Measurements from ENCODE around the gene DUS1L. TPM values are rescaled to one million over a fixed set of nuclear protein-coding genes. Genes with fewer than 3 reads are reported as not detected.
A peak's percentile ranks its signal among the peaks of the same experiment; 100 is the strongest.

Gene DUS1L
- total and polyA plus RNA-seq, 5 donors = 51.3 to 82.1 (median 60.0) TPM

DNA sequence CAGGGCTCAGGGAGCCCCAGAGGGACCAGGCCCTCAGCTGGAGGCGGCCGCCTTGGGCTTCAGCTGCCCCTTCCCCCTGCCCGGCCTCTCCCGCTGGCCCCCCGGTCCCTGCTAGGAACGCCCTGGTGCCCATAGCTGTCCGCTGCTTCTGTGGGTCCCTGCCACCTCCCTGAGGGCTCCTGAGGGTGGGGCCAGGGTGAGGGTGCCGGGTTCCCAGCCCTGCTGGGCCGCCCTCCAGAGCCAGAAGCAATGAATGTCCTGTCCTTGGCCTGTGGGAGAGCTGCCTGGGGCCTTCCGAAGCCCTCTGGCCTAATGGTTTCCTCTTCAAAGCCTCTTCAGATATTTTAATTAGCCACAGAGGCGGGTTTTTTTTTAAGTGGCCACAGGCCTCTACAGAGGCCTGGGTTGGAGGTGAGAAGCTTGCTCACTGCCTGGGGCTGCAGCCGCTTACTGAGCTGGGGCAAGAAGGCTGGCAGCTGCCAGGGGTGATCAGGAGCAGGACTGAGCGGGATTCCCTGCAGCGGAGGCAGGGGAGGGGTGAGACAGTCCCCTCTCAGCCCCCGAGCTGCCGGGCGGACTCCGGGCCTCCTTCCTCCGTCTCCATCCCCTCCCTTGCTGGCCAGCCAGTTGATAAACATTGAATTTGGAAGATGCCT lies 52.8 kb downstream of the DUS1L start:
- Histone ChIP-seq H3K4me1 (ENCODE audit: control insufficient read depth, insufficient read depth, low read length) (peaks cover 2% of the 10 kb centered on the region), H3K27ac (ENCODE audit: low read length) (peak overlapping the region; percentile 16), H3K27me3 (ENCODE audit: control insufficient read depth, insufficient read depth) (no peaks in the 10 kb centered on the region), H3K9me3 (ENCODE audit: control insufficient read depth, low read length) (no peaks in the 10 kb centered on the region), H3K4me3 (ENCODE audit: low read length) (no peak overlapping the region)
- intact Hi-C loops (cut with DNase I) = no loop called here
- ATAC-seq = no peak
- DNase-seq = no peak
- 83% methylated on average over 19 of the region's 19 CpGs for WGBS

DNA sequence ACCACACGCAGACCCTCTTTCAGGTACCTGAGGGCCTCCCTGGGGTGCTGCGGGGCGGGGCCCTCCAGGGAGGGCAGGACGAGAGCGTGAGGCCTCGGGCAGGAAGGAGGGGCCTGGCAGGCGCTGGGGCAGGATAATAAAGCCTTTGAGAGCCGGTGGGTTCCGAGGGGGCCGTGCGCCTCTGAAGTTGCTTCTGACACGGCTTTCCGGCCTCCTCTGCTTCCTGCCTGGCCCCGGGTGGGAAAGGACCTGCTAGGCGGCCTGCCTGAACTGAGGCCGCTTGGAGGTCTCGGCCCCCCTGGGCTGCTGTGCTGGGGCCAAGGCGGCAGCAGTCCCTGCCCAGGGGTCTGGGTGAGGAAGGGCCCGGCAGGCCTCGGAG lies 53.4 kb downstream of the DUS1L start:
- Histone ChIP-seq H3K9me3 (ENCODE audit: control insufficient read depth, low read length) (no peaks in the 10 kb centered on the region), H3K4me3 (ENCODE audit: low read length) (no peak overlapping the region), H3K27me3 (ENCODE audit: control insufficient read depth, insufficient read depth) (no peaks in the 10 kb centered on the region), H3K4me1 (ENCODE audit: control insufficient read depth, insufficient read depth, low read length) (peaks cover 2% of the 10 kb centered on the region), H3K27ac (ENCODE audit: low read length) (no peak overlapping the region)
- WGBS = 72% methylated on average over 20 of the region's 20 CpGs
- DNase-seq = no peak
- intact Hi-C loops (cut with DNase I) = no loop called here
- ATAC-seq = no peak

DNA sequence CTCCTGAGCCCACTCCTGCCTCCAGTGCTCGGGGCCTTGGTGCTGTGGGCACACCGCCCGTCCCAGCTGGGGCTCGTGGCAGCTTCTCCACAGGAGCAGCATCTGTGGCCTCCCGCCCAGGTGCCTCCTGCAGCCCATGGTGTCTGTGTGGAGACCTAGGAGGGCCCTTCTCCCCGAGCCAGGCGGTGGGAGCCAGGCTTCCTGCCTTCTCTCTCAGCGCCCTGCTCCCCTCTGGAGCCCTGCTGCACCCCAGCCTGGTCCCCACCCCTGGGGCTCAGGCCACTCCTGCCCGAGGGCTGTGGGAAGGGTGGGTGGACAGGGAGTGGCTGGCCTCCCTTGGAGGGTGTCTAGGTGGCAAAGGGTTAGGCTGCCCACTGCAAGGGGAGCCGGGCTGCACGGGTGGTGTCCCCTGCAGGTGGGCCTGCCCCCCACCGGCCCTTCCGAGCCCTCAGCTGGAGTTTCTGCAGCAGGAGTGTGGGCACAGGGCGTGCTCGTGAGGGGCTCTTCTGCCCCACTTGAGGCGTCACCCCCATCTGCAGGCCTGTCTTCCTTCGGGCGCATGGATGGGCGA lies 53.9 kb downstream of the DUS1L start:
- H3K4me3 ChIP-seq (ENCODE audit: low read length) = no peak overlapping the region
- intact Hi-C loops (cut with DNase I) = no loop called here
- WGBS = 93% methylated on average over 19 of the region's 19 CpGs
- DNase-seq = no peak
- no peaks in the 10 kb centered on the region for H3K9me3 ChIP-seq (ENCODE audit: control insufficient read depth, low read length)
- H3K4me1 ChIP-seq (ENCODE audit: control insufficient read depth, insufficient read depth, low read length) = peaks cover 2% of the 10 kb centered on the region
- no peak for ATAC-seq
- no peaks in the 10 kb centered on the region for H3K27me3 ChIP-seq (ENCODE audit: control insufficient read depth, insufficient read depth)
- H3K27ac ChIP-seq (ENCODE audit: low read length) = no peak overlapping the region

DNA sequence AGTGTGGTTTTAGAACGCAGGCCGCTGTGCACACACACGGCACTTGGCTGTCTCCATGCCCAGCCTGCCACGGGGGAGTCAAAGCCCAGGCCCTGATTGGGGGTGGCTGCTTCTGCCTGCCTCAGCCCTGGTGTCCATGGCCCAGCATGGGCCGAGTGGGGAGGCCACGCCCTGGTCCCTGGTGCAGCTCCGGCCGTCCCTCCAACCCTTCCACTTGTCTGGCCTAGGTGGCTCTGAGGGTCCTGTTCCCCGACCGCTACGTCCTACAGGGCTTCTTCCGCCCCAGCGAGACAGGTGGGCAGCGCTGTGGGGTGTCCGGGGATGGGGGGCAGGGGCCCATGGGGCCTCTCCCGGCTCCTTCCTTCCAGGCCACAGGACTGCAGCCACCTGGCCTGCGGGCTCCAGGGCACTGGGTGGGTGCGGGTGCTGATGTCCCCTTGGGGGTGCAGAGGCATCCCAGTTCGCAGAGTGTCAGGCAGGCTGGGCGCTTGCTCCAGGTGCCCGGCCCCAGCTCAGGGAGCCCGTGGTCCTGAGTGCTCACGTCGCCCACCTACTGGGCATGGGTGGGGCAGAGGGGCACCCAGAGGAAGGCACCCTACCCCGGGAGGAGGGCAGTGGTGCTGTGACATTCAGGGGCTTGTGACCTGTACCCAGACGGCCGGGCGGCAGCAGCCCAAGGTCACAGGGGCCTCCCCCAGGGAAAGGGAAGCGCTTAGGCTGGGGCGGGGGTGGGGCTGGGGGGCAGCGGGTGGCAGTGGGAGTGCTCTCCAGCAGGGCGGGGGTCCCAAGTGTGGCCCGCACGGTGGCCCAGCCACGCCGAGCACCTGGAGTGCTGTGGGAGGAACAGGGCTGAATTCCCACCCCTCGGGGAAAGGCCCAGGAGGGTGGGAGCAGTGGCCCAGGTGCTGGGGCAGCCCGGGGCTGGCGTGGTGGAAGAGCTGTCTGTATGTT lies 54.8 kb downstream of the DUS1L start:
- ATAC-seq = no peak
- H3K27me3 ChIP-seq (ENCODE audit: control insufficient read depth, insufficient read depth) = no peaks in the 10 kb centered on the region
- intact Hi-C loops (cut with DNase I) = no loop called here
- H3K27ac ChIP-seq (ENCODE audit: low read length) = no peak overlapping the region
- no peak for DNase-seq
- H3K4me1 ChIP-seq (ENCODE audit: control insufficient read depth, insufficient read depth, low read length) = peaks cover 2% of the 10 kb centered on the region
- no peak overlapping the region for H3K4me3 ChIP-seq (ENCODE audit: low read length)
- 95% methylated on average over 39 of the region's 39 CpGs for WGBS
- no peaks in the 10 kb centered on the region for H3K9me3 ChIP-seq (ENCODE audit: control insufficient read depth, low read length)

DNA sequence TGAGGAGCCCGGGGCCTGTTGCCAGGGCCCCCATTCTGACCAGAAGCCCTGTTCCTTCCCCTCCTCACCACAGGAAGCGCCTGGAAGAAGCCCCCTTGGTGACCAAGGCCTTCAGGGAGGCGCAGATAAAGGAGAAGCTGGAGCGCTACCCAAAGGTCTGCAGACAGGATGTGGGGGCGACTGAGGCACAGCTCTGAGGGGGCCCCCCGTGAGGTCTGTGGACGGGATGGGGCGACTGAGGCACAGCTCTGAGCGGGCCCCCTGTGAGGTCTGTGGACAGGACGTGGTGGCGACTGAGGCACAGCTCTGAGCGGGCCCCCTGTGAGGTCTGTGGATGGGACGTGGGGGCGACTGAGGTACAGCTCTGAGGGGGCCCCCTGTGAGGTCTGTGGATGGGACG lies 56.2 kb downstream of the DUS1L start:
- peaks cover 2% of the 10 kb centered on the region for H3K4me1 ChIP-seq (ENCODE audit: control insufficient read depth, insufficient read depth, low read length)
- no peaks in the 10 kb centered on the region for H3K9me3 ChIP-seq (ENCODE audit: control insufficient read depth, low read length)
- intact Hi-C loops (cut with DNase I) = no loop called here
- WGBS = 92% methylated on average over 15 of the region's 15 CpGs
- ATAC-seq (no peak), DNase-seq (no peak)
- no peak overlapping the region for H3K27ac ChIP-seq (ENCODE audit: low read length)
- H3K4me3 ChIP-seq (ENCODE audit: low read length) = no peak overlapping the region
- H3K27me3 ChIP-seq (ENCODE audit: control insufficient read depth, insufficient read depth) = no peaks in the 10 kb centered on the region

DNA sequence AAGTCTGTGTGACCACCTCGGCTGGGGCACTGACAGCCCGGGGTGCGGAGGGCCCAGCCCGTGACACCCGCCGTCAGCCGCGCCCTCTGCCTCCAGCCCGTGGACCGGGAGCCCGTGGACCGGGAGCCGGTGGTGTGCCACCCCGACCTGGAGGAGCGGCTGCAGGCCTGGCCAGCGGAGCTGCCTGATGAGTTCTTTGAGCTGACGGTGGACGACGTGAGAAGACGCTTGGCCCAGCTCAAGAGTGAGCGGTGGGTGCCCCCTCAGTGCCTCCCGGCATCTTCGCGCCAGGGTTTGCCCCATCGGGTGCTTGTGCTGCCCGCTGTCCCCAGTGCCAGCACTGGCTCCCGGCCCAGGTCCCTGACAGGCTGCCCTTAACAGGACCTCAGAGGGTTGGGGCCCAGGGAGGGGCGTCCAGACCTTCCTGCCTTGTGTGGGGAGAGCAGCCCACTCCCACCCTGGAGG lies 56.6 kb downstream of the DUS1L start:
- Histone ChIP-seq H3K27me3 (ENCODE audit: control insufficient read depth, insufficient read depth) (no peaks in the 10 kb centered on the region), H3K4me1 (ENCODE audit: control insufficient read depth, insufficient read depth, low read length) (peaks cover under 1% of the 10 kb centered on the region), H3K9me3 (ENCODE audit: control insufficient read depth, low read length) (no peaks in the 10 kb centered on the region), H3K4me3 (ENCODE audit: low read length) (no peak overlapping the region), H3K27ac (ENCODE audit: low read length) (no peak overlapping the region)
- ATAC-seq = no peak
- WGBS = 92% methylated on average over 28 of the region's 28 CpGs
- DNase-seq = no peak
- intact Hi-C loops (cut with DNase I) = no loop called here

DNA sequence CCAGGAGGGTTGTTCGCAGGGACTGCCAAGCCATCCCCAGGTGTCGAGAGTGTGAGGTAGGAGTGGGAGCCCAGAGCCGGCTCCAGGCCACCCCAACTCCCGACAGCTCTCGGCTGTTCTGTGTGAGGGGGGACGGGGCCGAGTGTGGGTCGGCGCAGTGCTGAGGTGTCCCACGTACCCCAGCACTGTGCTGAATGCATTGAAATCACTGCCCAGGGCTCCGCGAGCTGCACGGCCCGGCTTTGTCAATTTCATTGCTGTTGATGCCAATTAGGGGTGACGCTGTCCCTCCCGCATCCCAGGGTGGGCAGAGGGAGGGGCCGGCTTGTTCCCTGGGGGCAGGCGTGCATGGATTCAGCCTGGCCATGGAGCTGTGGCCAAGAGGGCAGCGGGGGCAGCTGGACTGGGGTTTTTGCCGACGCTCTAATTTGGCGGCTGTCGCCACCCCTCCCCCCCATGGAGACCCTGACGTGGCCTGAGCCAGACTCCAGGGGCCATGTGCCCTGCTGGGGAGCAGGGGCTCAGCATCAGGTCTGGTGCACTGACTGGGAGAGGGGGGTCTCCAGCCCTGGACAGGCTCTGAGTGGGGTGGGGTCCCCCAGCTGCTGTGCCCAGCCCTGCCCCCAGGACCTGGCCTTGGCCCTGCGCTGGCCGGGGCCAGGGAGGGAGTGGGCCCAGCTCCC lies 57.2 kb downstream of the DUS1L start:
- intact Hi-C loops (cut with DNase I) = no loop called here
- H3K9me3 ChIP-seq (ENCODE audit: control insufficient read depth, low read length) = no peaks in the 10 kb centered on the region
- WGBS = 82% methylated on average over 26 of the region's 26 CpGs
- H3K27me3 ChIP-seq (ENCODE audit: control insufficient read depth, insufficient read depth) = no peaks in the 10 kb centered on the region
- no peak overlapping the region for H3K27ac ChIP-seq (ENCODE audit: low read length)
- no peak overlapping the region for H3K4me3 ChIP-seq (ENCODE audit: low read length)
- no peak for ATAC-seq
- no peak for DNase-seq
- H3K4me1 ChIP-seq (ENCODE audit: control insufficient read depth, insufficient read depth, low read length) = no peaks in the 10 kb centered on the region

Other genes starting within 250 kb of the DUS1L start
- 100 to 1,000 TPM in 2 of 4 donors, 10 to 100 TPM in 2; 88.1 to 120 (median 96.5) TPM for gene MCRIP1, start 232.5 kb downstream of the DUS1L start, total RNA-seq
- 146 TPM for gene MCRIP1, start 232.5 kb downstream of the DUS1L start, polyA plus RNA-seq
- gene PPP1R27, start 230.8 kb downstream of the DUS1L start, total RNA-seq = under 1 TPM in 1 of 4 donors, not detected in 3; 0.85 TPM
- gene PPP1R27, start 230.8 kb downstream of the DUS1L start, polyA plus RNA-seq = not detected
- 100 to 1,000 TPM; 272 to 375 (median 350) TPM for gene P4HB, start 205.3 kb downstream of the DUS1L start, total RNA-seq
- 278 TPM for gene P4HB, start 205.3 kb downstream of the DUS1L start, polyA plus RNA-seq
- gene ARHGDIA, start 194.5 kb downstream of the DUS1L start, total RNA-seq = 100 to 1,000 TPM; 113 to 217 (median 142) TPM
- gene ARHGDIA, start 194.5 kb downstream of the DUS1L start, polyA plus RNA-seq = 101 TPM
- 10 to 100 TPM; 32.5 to 46.2 (median 39.1) TPM for gene ALYREF, start 174.2 kb downstream of the DUS1L start, total RNA-seq
- 18.9 TPM for gene ALYREF, start 174.2 kb downstream of the DUS1L start, polyA plus RNA-seq
- 100 to 1,000 TPM; 135 to 167 (median 148) TPM for gene ANAPC11, start 174.1 kb downstream of the DUS1L start, total RNA-seq
- gene ANAPC11, start 174.1 kb downstream of the DUS1L start, polyA plus RNA-seq = 338 TPM
- gene NPB, start 163.6 kb downstream of the DUS1L start, total RNA-seq = under 1 TPM; 0.14 to 0.53 (median 0.29) TPM
- gene NPB, start 163.6 kb downstream of the DUS1L start, polyA plus RNA-seq = 0.32 TPM
- 10 to 100 TPM; 16.7 to 24.8 (median 18.6) TPM for gene PCYT2, start 154.4 kb downstream of the DUS1L start, total RNA-seq
- gene PCYT2, start 154.4 kb downstream of the DUS1L start, polyA plus RNA-seq = 28.5 TPM
- 10 to 100 TPM in 1 of 4 donors, 1 to 10 TPM in 3; 7.6 to 10.1 (median 8.9) TPM for gene SIRT7, start 147.6 kb downstream of the DUS1L start, total RNA-seq
- 7.3 TPM for gene SIRT7, start 147.6 kb downstream of the DUS1L start, polyA plus RNA-seq
- 10 to 100 TPM; 16.6 to 28.9 (median 26.0) TPM for gene MAFG, start 138.1 kb downstream of the DUS1L start, total RNA-seq
- 18.4 TPM for gene MAFG, start 138.1 kb downstream of the DUS1L start, polyA plus RNA-seq
- gene PYCR1, start 128.5 kb downstream of the DUS1L start, total RNA-seq = 1 to 10 TPM; 2.7 to 8.5 (median 6.7) TPM
- 4.3 TPM for gene PYCR1, start 128.5 kb downstream of the DUS1L start, polyA plus RNA-seq
- 1 to 10 TPM in 2 of 4 donors, under 1 TPM in 1, not detected in 1; 0.51 to 1.9 (median 1.4) TPM for gene MYADML2, start 118.6 kb downstream of the DUS1L start, total RNA-seq
- 1.2 TPM for gene MYADML2, start 118.6 kb downstream of the DUS1L start, polyA plus RNA-seq
- gene NOTUM, start 104.6 kb downstream of the DUS1L start, total RNA-seq = not detected
- 0.05 TPM for gene NOTUM, start 104.6 kb downstream of the DUS1L start, polyA plus RNA-seq
- gene ASPSCR1, start 88.2 kb downstream of the DUS1L start, total RNA-seq = 10 to 100 TPM; 16.6 to 28.9 (median 21.6) TPM
- 20.1 TPM for gene ASPSCR1, start 88.2 kb downstream of the DUS1L start, polyA plus RNA-seq
- 10 to 100 TPM; 20.1 to 28.6 (median 26.0) TPM for gene CENPX, start 42.9 kb downstream of the DUS1L start, total RNA-seq
- gene CENPX, start 42.9 kb downstream of the DUS1L start, polyA plus RNA-seq = 31.2 TPM
- 1 to 10 TPM; 3.2 to 6.7 (median 6.0) TPM for gene LRRC45, start 42.5 kb downstream of the DUS1L start, total RNA-seq
- 4.9 TPM for gene LRRC45, start 42.5 kb downstream of the DUS1L start, polyA plus RNA-seq
- 1 to 10 TPM; 1.0 to 2.0 (median 1.5) TPM for gene RAC3, start 34.1 kb downstream of the DUS1L start, total RNA-seq
- 2.4 TPM for gene RAC3, start 34.1 kb downstream of the DUS1L start, polyA plus RNA-seq
- 100 to 1,000 TPM; 127 to 181 (median 168) TPM for gene DCXR, start 28.1 kb downstream of the DUS1L start, total RNA-seq
- gene DCXR, start 28.1 kb downstream of the DUS1L start, polyA plus RNA-seq = 196 TPM
- 10 to 100 TPM; 19.0 to 25.1 (median 20.2) TPM for gene RFNG, start 14.0 kb downstream of the DUS1L start, total RNA-seq
- gene RFNG, start 14.0 kb downstream of the DUS1L start, polyA plus RNA-seq = 25.4 TPM
- gene GPS1, start 13.9 kb downstream of the DUS1L start, total RNA-seq = 10 to 100 TPM; 87.1 to 93.7 (median 90.6) TPM
- 75.1 TPM for gene GPS1, start 13.9 kb downstream of the DUS1L start, polyA plus RNA-seq
- gene FASN, start 32.4 kb upstream of the DUS1L start, total RNA-seq = 10 to 100 TPM; 14.3 to 71.8 (median 23.4) TPM
- gene FASN, start 32.4 kb upstream of the DUS1L start, polyA plus RNA-seq = 86.3 TPM
- 10 to 100 TPM; 14.8 to 17.3 (median 16.5) TPM for gene CCDC57, start 147.0 kb upstream of the DUS1L start, total RNA-seq
- 12.1 TPM for gene CCDC57, start 147.0 kb upstream of the DUS1L start, polyA plus RNA-seq
- gene SLC16A3, start 163.2 kb upstream of the DUS1L start, total RNA-seq = 10 to 100 TPM; 13.6 to 23.7 (median 18.0) TPM
- gene SLC16A3, start 163.2 kb upstream of the DUS1L start, polyA plus RNA-seq = 18.8 TPM
- gene CSNK1D, start 207.9 kb upstream of the DUS1L start, total RNA-seq = 10 to 100 TPM; 68.8 to 81.7 (median 77.4) TPM
- 61.7 TPM for gene CSNK1D, start 207.9 kb upstream of the DUS1L start, polyA plus RNA-seq

All from right cardiac atrium (tissue), 5 donors.